GM12892 (cell line): Measurements from ENCODE around the gene ATG16L1.

ENCODE experiments used
- POLR2A ChIP-seq: IDR thresholded peaks from 2 replicates; pipeline ENCODE4 v1.6.1; 2011; ENCODE audit warnings: low read depth, low read length, control low read depth
- POLR2AphosphoS5 ChIP-seq: IDR thresholded peaks from 2 replicates; pipeline ENCODE4 v1.6.1; 2011; ENCODE audit warnings: low read depth, low read length, control low read depth
- TAF1 ChIP-seq: IDR thresholded peaks from 2 replicates; pipeline ENCODE4 v1.6.1; 2011; ENCODE audit warnings: low read depth, mild to moderate bottlenecking, control low read depth, low read length, borderline replicate concordance

DNA sequence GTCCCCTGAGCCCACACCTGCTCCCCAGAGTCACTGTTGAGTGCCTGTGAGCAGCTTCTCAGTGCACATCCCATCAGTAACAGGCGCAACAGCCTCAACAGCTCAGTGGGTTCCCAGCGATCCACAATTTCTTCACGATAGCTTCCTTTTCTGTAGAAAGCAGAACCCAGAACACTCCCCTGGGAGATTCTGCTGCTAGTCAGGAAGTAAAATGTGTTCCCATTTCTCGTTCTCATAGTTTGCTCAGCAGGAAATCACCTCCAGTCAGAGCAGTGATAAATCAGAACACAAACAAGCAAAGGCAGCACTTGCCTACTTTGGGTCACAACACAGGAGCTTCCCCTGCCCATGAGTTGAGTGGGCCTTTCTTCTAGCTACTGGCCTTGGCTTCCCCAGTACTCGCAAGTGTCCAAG lies 48.9 kb upstream of the ATG16L1 start:
- TF ChIP-seq TAF1 = no peak
- TF ChIP-seq POLR2AphosphoS5 = no peak
- TF ChIP-seq POLR2A = no peak; the same call in 1 of the 2 replicates
